ENCODE data around the gene AFM.

The AFM gene

GRCh38 chr4:73448448-73449203, 32.9 kb upstream of the AFM start:
- Histone ChIP-seq H2AFZ (ENCODE audit: low read length) (no peak overlapping the region), H3K36me3 (replicated peaks; ENCODE audit: insufficient read depth, low read length) (no peaks in the 10 kb centered on the region), H3K9ac (ENCODE audit: low read length) (no peak overlapping the region), H3K27ac (ENCODE audit: low read length) (no peak overlapping the region), H3K79me2 (ENCODE audit: low read length) (no peaks in the 10 kb centered on the region), H3K4me1 (ENCODE audit: low read length) (no peaks in the 10 kb centered on the region), H3K9me3 (replicated peaks; ENCODE audit: insufficient read depth, low read length) (no peaks in the 10 kb centered on the region), H3K9me2 (replicated peaks; ENCODE audit: insufficient read depth, low read length) (no peaks in the 10 kb centered on the region), H3K4me2 (ENCODE audit: low read depth, low read length) (no peak overlapping the region), H4K20me1 (ENCODE audit: insufficient read depth, low read length) (no peaks in the 10 kb centered on the region), H3F3A (ENCODE audit: insufficient read depth, low read length) (no peaks in the 10 kb centered on the region), H3K27me3 (replicated peaks; ENCODE audit: insufficient read depth, low read length) (no peaks in the 10 kb centered on the region), H3K4me3 (ENCODE audit: low read length) (no peak overlapping the region)
- TF ChIP-seq EZH2phosphoT487 (IDR thresholded peaks at IDR 0.05; ENCODE audit: low read length): no peak
- no peak for TF ChIP-seq EZH2 (optimal IDR thresholded peaks at IDR 0.05; ENCODE audit: low read depth, low read length)
- TF ChIP-seq CTCF (IDR thresholded peaks at IDR 0.05; ENCODE audit: low read length): no peak
- DNase-seq: no peak

- Histone ChIP-seq H3K9me2 (replicated peaks; ENCODE audit: insufficient read depth, low read length) (no peaks in the 10 kb centered on the region), H3K27me3 (replicated peaks; ENCODE audit: insufficient read depth, low read length) (no peaks in the 10 kb centered on the region), H3K4me1 (ENCODE audit: low read length) (no peaks in the 10 kb centered on the region), H3K4me2 (ENCODE audit: low read depth, low read length) (no peak overlapping the region), H3K79me2 (ENCODE audit: low read length) (no peaks in the 10 kb centered on the region), H3K36me3 (replicated peaks; ENCODE audit: insufficient read depth, low read length) (no peaks in the 10 kb centered on the region), H3F3A (ENCODE audit: insufficient read depth, low read length) (no peaks in the 10 kb centered on the region), H3K9me3 (replicated peaks; ENCODE audit: insufficient read depth, low read length) (no peaks in the 10 kb centered on the region), H2AFZ (ENCODE audit: low read length) (no peak overlapping the region), H3K9ac (ENCODE audit: low read length) (no peak overlapping the region), H3K4me3 (ENCODE audit: low read length) (no peak overlapping the region), H3K27ac (ENCODE audit: low read length) (no peak overlapping the region), H4K20me1 (ENCODE audit: insufficient read depth, low read length) (no peaks in the 10 kb centered on the region)
- TF ChIP-seq EZH2 (optimal IDR thresholded peaks at IDR 0.05; ENCODE audit: low read depth, low read length) (no peak), EZH2phosphoT487 (IDR thresholded peaks at IDR 0.05; ENCODE audit: low read length) (no peak), CTCF (IDR thresholded peaks at IDR 0.05; ENCODE audit: low read length) (no peak)
- no peak for DNase-seq
Measured at GRCh38 chr4:73450398-73451004, 31.0 kb upstream of the AFM start.

- Histone ChIP-seq H3K4me3 (ENCODE audit: low read length) (no peak overlapping the region), H3K9me2 (replicated peaks; ENCODE audit: insufficient read depth, low read length) (no peaks in the 10 kb centered on the region), H3K9ac (ENCODE audit: low read length) (no peak overlapping the region), H2AFZ (ENCODE audit: low read length) (no peak overlapping the region), H3K4me1 (ENCODE audit: low read length) (no peaks in the 10 kb centered on the region), H3K27ac (ENCODE audit: low read length) (no peak overlapping the region), H3F3A (ENCODE audit: insufficient read depth, low read length) (no peaks in the 10 kb centered on the region), H4K20me1 (ENCODE audit: insufficient read depth, low read length) (no peaks in the 10 kb centered on the region), H3K27me3 (replicated peaks; ENCODE audit: insufficient read depth, low read length) (no peaks in the 10 kb centered on the region), H3K4me2 (ENCODE audit: low read depth, low read length) (no peak overlapping the region), H3K9me3 (replicated peaks; ENCODE audit: insufficient read depth, low read length) (no peaks in the 10 kb centered on the region), H3K36me3 (replicated peaks; ENCODE audit: insufficient read depth, low read length) (no peaks in the 10 kb centered on the region), H3K79me2 (ENCODE audit: low read length) (no peaks in the 10 kb centered on the region)
- no peak for DNase-seq
- TF ChIP-seq CTCF (IDR thresholded peaks at IDR 0.05; ENCODE audit: low read length): no peak
Measured at GRCh38 chr4:73451404-73451803, 30.1 kb upstream of the AFM start.

All from MM.1S (cell line).